GM15510 (cell line): Measurements from ENCODE around the gene IPO9.

ENCODE experiments used
- POLR2A ChIP-seq: IDR thresholded peaks from 3 replicates; pipeline ENCODE4 v1.6.1; 2011; ENCODE audit warnings: borderline replicate concordance; ENCODE audit not compliant: insufficient read length; ENCODE audit errors: extremely low read depth

The IPO9 gene

DNA sequence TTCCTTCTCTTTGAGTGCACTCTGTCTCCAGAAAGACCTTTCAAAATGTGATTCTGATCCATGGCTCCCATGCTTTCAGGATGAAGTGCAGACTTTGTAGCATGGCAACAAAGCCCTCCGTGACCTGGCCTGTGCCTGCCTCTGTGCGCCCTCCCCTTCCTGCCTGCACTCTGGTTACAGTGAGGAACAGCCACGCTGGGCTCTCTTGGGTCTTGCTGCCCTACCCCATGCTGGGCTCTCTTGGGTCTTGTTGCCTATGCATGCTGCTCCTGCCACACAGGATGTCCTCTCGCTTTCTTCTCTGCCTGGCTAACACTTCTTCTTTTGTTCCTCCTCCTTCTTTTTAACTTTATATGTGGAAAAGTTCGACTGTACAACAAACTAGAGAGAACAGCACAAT lies 89.4 kb downstream of the IPO9 start:
- no peak for TF ChIP-seq POLR2A

DNA sequence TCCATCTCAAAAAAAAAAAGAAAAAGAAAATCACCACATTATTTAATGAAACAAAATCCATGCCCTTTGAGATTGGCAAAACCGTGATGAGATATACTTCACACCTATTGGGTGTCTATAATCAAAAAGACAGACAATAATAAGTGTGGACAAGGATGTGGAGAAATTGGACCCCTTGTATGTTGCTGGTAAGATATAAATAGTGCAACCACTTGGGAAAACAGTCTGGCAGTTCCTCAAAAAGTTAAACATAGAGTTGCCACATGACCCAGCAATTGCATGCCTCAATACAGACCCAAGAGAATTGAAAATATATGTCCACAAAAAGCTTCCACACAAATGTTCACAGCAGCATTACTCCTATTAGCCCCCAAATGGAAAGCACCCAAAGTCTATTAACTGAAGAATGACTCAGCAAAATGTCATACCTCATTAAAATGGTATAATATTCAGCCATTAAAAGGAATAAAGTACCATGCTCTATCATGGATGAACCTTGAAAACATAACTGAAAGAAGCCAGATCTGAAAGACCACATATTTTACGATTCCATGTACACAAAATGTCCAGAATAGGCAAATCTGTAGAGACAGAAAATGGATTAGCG lies 93.1 kb downstream of the IPO9 start:
- TF ChIP-seq POLR2A: no peak

DNA sequence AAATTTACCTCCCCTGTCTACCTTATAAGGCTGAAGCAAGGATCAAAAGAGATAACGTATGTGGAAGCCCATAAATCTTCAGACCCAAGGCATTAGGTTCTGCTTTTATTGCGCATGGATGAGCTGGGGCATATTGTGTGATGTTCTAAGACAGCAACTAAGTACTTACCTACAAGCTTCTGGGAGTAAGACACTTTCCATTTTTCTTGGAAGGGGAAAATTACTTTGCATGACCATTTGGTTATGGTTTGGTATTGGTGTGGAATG lies 96.3 kb downstream of the IPO9 start:
- TF ChIP-seq POLR2A: no peak

DNA sequence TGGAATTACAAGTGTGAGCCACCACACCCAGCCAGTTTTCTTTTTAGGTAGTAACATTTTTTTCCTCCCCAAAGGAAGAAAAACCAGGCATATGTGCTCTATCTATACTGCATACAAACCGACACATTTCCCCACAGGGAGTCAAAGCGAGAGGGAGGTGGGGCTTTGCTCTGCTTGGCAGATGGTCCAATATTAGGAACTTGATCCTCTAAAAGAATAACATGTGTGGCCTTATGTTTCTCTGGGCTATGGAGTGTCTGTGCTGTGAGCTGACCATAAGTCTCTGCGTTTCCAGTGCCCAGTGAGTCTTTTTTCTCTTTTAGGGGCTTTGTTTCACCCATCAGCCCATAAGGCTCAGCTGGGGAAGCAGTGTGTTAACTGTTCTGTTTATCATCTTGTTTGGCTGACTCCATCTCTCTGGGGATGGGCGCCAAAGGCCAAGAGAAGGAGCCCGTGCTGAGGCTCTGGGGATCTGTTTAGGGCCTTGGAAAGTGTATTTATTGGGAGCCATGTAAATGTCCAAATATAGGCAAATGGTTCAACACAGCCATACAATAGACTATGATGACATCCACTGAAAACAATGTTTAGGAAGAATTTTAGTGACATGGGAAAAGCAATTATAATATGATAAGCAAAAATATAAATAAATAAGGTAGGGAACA lies 97.2 kb downstream of the IPO9 start:
- no peak for TF ChIP-seq POLR2A

DNA sequence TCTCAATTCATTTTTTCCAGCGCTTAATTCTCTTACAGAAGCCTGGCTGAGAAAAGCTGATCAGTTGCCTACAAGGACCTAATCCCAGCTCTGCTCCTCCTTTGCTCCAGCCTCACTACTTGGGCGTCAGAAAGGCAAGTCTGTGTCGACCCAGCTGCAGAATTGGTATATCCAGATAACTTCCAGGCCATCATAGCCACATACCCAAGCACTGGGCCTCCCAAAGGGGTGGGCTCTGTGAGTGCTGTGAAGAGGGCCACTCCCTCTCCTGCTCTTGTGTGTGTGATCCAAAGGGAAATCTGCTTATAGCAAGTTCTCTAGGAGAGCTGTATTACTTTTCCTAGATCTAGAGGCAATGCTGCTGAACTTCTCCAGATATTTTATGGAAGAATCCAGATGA lies 99.3 kb downstream of the IPO9 start:
- no peak for TF ChIP-seq POLR2A

DNA sequence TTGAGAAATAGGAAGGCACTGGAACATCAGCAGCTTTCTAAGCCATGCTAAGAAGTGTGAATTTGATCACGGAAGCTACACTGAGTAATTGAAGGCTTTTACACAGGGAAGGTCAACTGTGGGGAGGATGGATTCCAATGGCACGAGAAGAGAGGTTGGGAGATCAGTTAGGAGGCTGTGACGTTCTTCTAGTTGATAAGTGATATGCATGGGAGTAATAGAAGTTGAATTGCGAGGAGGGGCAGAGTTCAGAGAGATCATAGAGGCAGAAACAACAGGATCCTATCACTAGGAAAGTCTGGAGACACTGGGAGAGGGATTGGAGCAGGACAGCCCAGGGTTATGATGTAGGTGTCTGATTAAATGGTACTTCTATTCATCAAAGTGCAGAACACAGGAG lies 101.2 kb downstream of the IPO9 start:
- no peak for TF ChIP-seq POLR2A

DNA sequence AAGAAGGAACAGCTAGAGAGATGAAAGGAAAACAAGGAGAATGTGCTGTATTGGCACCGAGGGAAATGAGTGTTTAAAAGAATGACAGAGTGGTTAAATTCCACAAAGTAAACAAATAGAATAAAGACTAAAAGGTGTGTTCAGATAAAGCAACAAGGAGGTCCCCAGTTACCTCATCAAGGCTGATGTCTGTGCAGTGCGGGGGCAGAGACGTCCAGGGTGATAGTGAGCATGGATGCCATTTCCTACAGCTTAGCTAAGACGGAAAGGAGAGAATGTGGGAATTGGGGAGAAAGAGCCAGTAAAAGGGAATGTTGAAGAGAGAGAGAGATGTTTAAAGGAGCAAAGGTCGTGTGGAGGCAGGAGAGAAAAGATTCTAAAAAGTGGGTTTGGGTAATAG lies 101.8 kb downstream of the IPO9 start:
- TF ChIP-seq POLR2A: no peak
